Stimulated activated CD4-positive, alpha-beta T cell treated with anti-CD3 and anti-CD28 coated beads, Interleukin-1b, Interleukin-23, amount 100 ng/mL, for 48 hours (primary cell): Measurements from ENCODE around the gene S1PR1.
"Not testable (repeated sequence)": the region's sequence is repeated elsewhere in the genome, so short reads cannot be mapped to it uniquely, and the experiment has no call there.

Source experiments
- DNase-seq: peaks from one replicate; pipeline ENCODE4 v3.0.0-alpha.2; 2020

Gene S1PR1

GRCh38 chr1:101236516-101237228 is at the start of gene S1PR1:
TSS of gene S1PR1 (plus strand) at chr1:101237019. CDS start at chr1:101238985, 1,966 bp downstream.
- peak; percentile 83 for DNase-seq

GRCh38 chr1:101187297-101187696 is 49.5 kb upstream of the S1PR1 start:
- no peak for DNase-seq

- DNase-seq, result no peak
These were observed 48.5 kb upstream of the S1PR1 start for GRCh38 chr1:101188331-101188730.

GRCh38 chr1:101188968-101189367 is 47.9 kb upstream of the S1PR1 start:
- DNase-seq, result not testable (repeated sequence)

GRCh38 chr1:101190441-101190840 is 46.4 kb upstream of the S1PR1 start:
- no peak for DNase-seq

- no peak for DNase-seq
These were observed 45.8 kb upstream of the S1PR1 start for GRCh38 chr1:101191049-101191448.

- no peak for DNase-seq
These were observed 43.1 kb upstream of the S1PR1 start for GRCh38 chr1:101193733-101194169.

GRCh38 chr1:101194746-101195145 is 42.1 kb upstream of the S1PR1 start:
- no peak for DNase-seq

- no peak for DNase-seq
These were observed 40.2 kb upstream of the S1PR1 start for GRCh38 chr1:101196668-101197067.

GRCh38 chr1:101198842-101199636 is 37.8 kb upstream of the S1PR1 start:
- DNase-seq, result peak; percentile 79

GRCh38 chr1:101199637-101199982 is 37.2 kb upstream of the S1PR1 start:
- DNase-seq, result no peak

GRCh38 chr1:101200513-101200912 is 36.3 kb upstream of the S1PR1 start:
- no peak for DNase-seq

GRCh38 chr1:101203820-101204540 is 32.8 kb upstream of the S1PR1 start:
- DNase-seq, result no peak

GRCh38 chr1:101205457-101205856 is 31.4 kb upstream of the S1PR1 start:
- DNase-seq, result no peak

GRCh38 chr1:101206139-101206538 is 30.7 kb upstream of the S1PR1 start:
- peak; percentile 35 for DNase-seq

- not testable (repeated sequence) for DNase-seq
These were observed 29.5 kb upstream of the S1PR1 start for GRCh38 chr1:101207271-101207670.

GRCh38 chr1:101207891-101208290 is 28.9 kb upstream of the S1PR1 start:
- DNase-seq, result no peak

GRCh38 chr1:101215363-101216011 is 21.3 kb upstream of the S1PR1 start:
- no peak for DNase-seq

GRCh38 chr1:101216623-101217022 is 20.2 kb upstream of the S1PR1 start:
- DNase-seq, result no peak

GRCh38 chr1:101217148-101217547 is 19.7 kb upstream of the S1PR1 start:
- DNase-seq, result no peak

- DNase-seq, result not testable (repeated sequence)
These were observed 17.9 kb upstream of the S1PR1 start for GRCh38 chr1:101218968-101219367.

- no peak for DNase-seq
These were observed 16.6 kb upstream of the S1PR1 start for GRCh38 chr1:101219924-101220870.
